Measurements from ENCODE around the gene AADAC. TPM values are rescaled to one million over a fixed set of nuclear protein-coding genes. Genes with fewer than 3 reads are reported as not detected.

AADAC gene
- total and polyA plus RNA-seq, 2 of the 13 experiments (the other 11 are each of a cell fraction or from before 2014, with no cell fraction given) = 0.87 to 1.5 TPM

GRCh38 chr3:151871639-151872468 is 57.9 kb downstream of the AADAC start:
- 10% methylated on average over 8 of the region's 8 CpGs for WGBS (ENCODE audit: low lambda C conversion rate)
- FAIRE-seq (no peak), ATAC-seq (no peak)
- TF ChIP-seq GABPB1 (CRISPR knock-in tag; IDR thresholded peaks at IDR 0.05) (no peak), BHLHE40 (IDR thresholded peaks at IDR 0.05; ENCODE audit: low read length) (no peak), PHF5A (CRISPR knock-in tag; IDR thresholded peaks at IDR 0.05; ENCODE audit: low read depth, unreplicated experiment) (no peak), ZNF615 (CRISPR knock-in tag; IDR thresholded peaks at IDR 0.05; ENCODE audit: borderline replicate concordance) (no peak), MED13 (CRISPR knock-in tag; IDR thresholded peaks at IDR 0.05) (no peak), ZNF18 (CRISPR knock-in tag; IDR thresholded peaks at IDR 0.05; ENCODE audit: insufficient replicate concordance) (no peak), RAD21 (CRISPR knock-in tag; IDR thresholded peaks at IDR 0.05) (no peak), CEBPG (CRISPR knock-in tag; IDR thresholded peaks at IDR 0.05) (no peak), ZNF234 (CRISPR knock-in tag; conservative IDR thresholded peaks at IDR 0.05) (no peak), ARID2 (CRISPR knock-in tag; IDR thresholded peaks at IDR 0.05; ENCODE audit: borderline replicate concordance) (no peak), MTERF4 (CRISPR knock-in tag; IDR thresholded peaks at IDR 0.05) (no peak), ZNF841 (CRISPR knock-in tag; IDR thresholded peaks at IDR 0.05; ENCODE audit: borderline replicate concordance) (no peak), HCFC1 (IDR thresholded peaks at IDR 0.05; ENCODE audit: low read depth, low read length) (no peak), POLR2AphosphoS2 (IDR thresholded peaks at IDR 0.05; ENCODE audit: low read depth, low read length) (no peak), CTCF (CRISPR knock-in tag; IDR thresholded peaks at IDR 0.05) (no peak), PRPF4 (IDR thresholded peaks at IDR 0.05; ENCODE audit: low read depth, low read length, poor library complexity, severe bottlenecking) (no peak), ZNF83 (CRISPR knock-in tag; IDR thresholded peaks at IDR 0.05; ENCODE audit: borderline replicate concordance) (no peak), ZMYM2 (CRISPR knock-in tag; IDR thresholded peaks at IDR 0.05) (no peak), ZBTB46 (CRISPR knock-in tag; IDR thresholded peaks at IDR 0.05; ENCODE audit: borderline replicate concordance) (no peak)

More at GRCh38 chr3:151871639-151872468, 57.9 kb downstream of the AADAC start:
- H2AFZ ChIP-seq (ENCODE audit: low read length) = no peak overlapping the region
- H3K79me2 ChIP-seq (ENCODE audit: insufficient read depth, low read length) = no peaks in the 10 kb centered on the region
- no peaks in the 10 kb centered on the region for H3K36me3 ChIP-seq (replicated peaks in 1 of 2; ENCODE audit: control insufficient read depth in 1 of 2, insufficient read depth in 2 of 2, low read length in 2 of 2)
- POLR2A ChIA-PET = no interaction called here
- H3K4me1 ChIP-seq (ENCODE audit: insufficient read depth, low read length) = no peaks in the 10 kb centered on the region
- H3K27me3 ChIP-seq (ENCODE audit: control insufficient read depth in 1 of 2, insufficient read depth in 2 of 2, low read length in 2 of 2) = no peaks in the 10 kb centered on the region; a peak in 1 of 5 replicates
- 0 out of 2 replicates have a peak overlapping the region, but pooled peaks have one; percentile 13 for H3K4me2 ChIP-seq (ENCODE audit: low read depth, low read length)
- no peaks in the 10 kb centered on the region for H4K20me1 ChIP-seq (ENCODE audit: insufficient read depth, low read length)
- intact Hi-C loops (cut with micrococcal nuclease; ENCODE audit: unreplicated experiment) (no loop called here), in situ Hi-C loops (cut with HindIII; ENCODE audit: extremely low pct_ligation_motif_present, low pct_unique_long_range_greater_than_20kb) (no loop called here)
- no peak overlapping the region for H3K27ac ChIP-seq (ENCODE audit: extremely low read length, insufficient read depth, low read length)
- DNase-seq (ENCODE audit: low spot score) = no peak
- BruUV-seq (replicated peaks) = no TSS peak
- no peak overlapping the region for H3K9ac ChIP-seq (ENCODE audit: insufficient read depth, low read depth, low read length)
- no peaks in the 10 kb centered on the region for H3K9me3 ChIP-seq (ENCODE audit: low read length)
- no peak overlapping the region for H3K4me3 ChIP-seq (replicated peaks in 1 of 3; ENCODE audit: insufficient read depth in 1 of 3, low read depth in 2 of 3, low read length in 3 of 3)
- CTCF ChIA-PET (ENCODE audit: low intra/inter-chr PET ratio, low total read pairs) = no interaction called here
